RWPE2 (cell line): Measurements from ENCODE around the gene STPG3.

Experiments
- ATAC-seq: fragments of 200-7000 bp; cut with Tn5 transposase; 3 replicates; pipeline ENCODE4 v1.9.1; 2021; ENCODE audit warnings: low read depth
- DNase-seq: peaks from one replicate; pipeline ENCODE4 v3.0.0-alpha.2; 2020; ENCODE audit warnings: low spot score
- H3K27ac ChIP-seq: fragments of 450-650 bp; 2 replicates; pipeline ENCODE4 v1.5.1; 2017; ENCODE audit warnings: mild to moderate bottlenecking; ENCODE audit not compliant: poor library complexity, severe bottlenecking
- H3K27me3 ChIP-seq: fragments of 250-450 bp; sonication (Bioruptor Pico); 2 replicates; pipeline ENCODE4 v1.5.1; 2021; ENCODE audit warnings: mild to moderate bottlenecking, moderate library complexity; ENCODE audit not compliant: insufficient read depth, poor library complexity, severe bottlenecking
- H3K36me3 ChIP-seq: fragments of 250-450 bp; sonication (Bioruptor Pico); 2 replicates; pipeline ENCODE4 v1.5.1; 2020; ENCODE audit warnings: low read depth, mild to moderate bottlenecking, moderate library complexity
- H3K4me1 ChIP-seq: fragments of 250-450 bp; sonication (Bioruptor Pico); 2 replicates; pipeline ENCODE4 v1.5.1; 2021; ENCODE audit warnings: mild to moderate bottlenecking, moderate library complexity; ENCODE audit not compliant: insufficient read depth, poor library complexity, severe bottlenecking
- H3K4me3 ChIP-seq: fragments of 250-450 bp; sonication (Bioruptor Pico); 2 replicates; pipeline ENCODE4 v1.5.1; 2021; ENCODE audit warnings: mild to moderate bottlenecking, moderate library complexity; ENCODE audit not compliant: severe bottlenecking
- H3K9me3 ChIP-seq: fragments of 250-450 bp; sonication (Bioruptor Pico); 2 replicates; pipeline ENCODE4 v1.5.1; 2021; ENCODE audit warnings: mild to moderate bottlenecking, moderate library complexity; ENCODE audit not compliant: severe bottlenecking
- CTCF ChIP-seq: fragments of 450-650 bp; IDR thresholded peaks from one replicate; pipeline ENCODE4 v1.5.1; 2017; ENCODE audit warnings: mild to moderate bottlenecking, moderate library complexity; ENCODE audit not compliant: poor library complexity, severe bottlenecking

Gene STPG3

DNA sequence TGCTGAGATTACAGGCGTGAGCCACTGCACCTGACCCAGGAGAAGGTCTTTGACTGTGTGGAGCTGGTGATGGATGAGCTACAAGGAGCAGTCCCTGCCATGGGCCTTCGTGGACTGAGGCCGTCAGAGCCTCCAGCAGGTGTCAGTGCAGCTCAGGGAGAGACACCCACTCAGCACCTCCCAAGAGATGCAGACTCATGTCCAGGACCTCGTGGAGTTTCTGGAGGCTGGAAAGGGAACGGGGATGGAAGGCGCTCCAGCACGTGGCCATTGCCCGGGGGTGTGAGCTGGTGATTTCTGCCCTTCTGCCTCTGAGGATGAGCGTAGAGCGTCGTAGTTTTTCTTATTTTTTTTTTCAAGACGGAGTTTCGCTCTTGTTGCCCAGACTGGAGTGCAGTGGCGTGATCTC is 35.9 kb downstream of the STPG3 start:
- Histone ChIP-seq H3K27me3 (no peaks in the 10 kb centered on the region), H3K27ac (no peak overlapping the region), H3K36me3 (peaks cover 17% of the 10 kb centered on the region), H3K9me3 (no peaks in the 10 kb centered on the region), H3K4me3 (no peak overlapping the region), H3K4me1 (no peaks in the 10 kb centered on the region)
- no peak for DNase-seq
- peak; percentile 93 for ATAC-seq
- peak; percentile 71 for TF ChIP-seq CTCF

GRCh38 chr9:137293094-137293481 is 42.0 kb downstream of the STPG3 start:
- Histone ChIP-seq H3K27ac (no peak overlapping the region), H3K36me3 (no peaks in the 10 kb centered on the region), H3K9me3 (no peaks in the 10 kb centered on the region), H3K4me1 (no peaks in the 10 kb centered on the region), H3K4me3 (no peak overlapping the region), H3K27me3 (no peaks in the 10 kb centered on the region)
- no peak for ATAC-seq
- TF ChIP-seq CTCF = no peak
- DNase-seq = no peak

DNA sequence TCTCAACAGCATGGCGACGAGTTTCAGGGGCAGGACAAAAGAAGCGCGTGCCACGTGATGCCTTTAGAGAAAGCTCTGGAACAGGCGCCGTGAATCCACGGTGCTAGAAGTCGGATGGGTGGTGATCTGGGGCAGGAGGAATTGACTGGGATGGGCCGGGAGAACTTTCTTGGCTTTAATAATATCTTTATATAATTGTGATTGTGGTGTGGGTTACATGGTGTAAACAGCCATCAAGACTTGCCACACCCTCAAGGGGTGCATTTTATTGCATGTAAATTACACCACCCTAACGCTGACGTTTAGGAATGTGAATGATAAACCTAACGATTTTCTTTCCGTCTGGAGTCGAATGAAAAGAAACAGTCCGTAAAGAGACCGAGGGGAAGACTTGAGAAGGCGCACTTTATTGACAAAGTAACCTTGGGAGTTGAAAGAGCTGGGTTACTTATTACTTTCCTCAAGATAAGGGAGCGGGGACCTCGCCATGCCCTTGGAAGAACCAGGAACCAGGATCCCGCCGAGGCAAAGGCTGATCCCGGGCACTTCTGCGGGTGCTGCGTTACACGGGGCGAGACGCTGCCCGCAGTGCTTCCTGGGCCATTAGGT is 42.5 kb downstream of the STPG3 start:
- no peak overlapping the region for H3K4me3 ChIP-seq
- no peak for DNase-seq
- H3K27ac ChIP-seq = no peak overlapping the region

DNA sequence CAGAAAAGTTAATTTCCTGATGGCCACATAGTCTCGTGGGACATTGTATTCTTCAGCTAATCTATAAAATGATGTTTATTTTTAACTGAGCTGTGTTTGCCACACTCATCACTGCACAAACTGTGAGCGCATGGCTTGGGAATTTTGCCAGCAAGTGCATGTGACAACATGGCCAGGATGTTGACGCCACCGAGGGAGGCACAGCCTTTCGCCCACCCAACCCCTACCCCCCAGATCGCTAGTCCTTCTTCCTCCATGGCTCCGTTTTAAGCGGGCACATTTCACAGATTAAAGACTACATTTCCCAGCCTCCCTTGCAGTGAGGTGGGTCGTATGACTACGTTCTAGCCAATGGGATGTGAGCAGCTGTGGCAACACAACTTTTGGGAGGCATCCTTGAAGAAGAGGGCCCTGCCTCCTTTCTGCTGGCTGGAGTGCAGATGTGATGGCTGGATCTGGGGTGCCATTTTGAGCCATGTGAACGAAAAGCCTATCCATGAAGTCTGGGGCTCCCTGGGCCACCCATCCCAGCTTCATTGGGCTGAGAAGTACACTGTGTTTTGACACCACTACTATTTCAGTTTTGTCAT is 43.1 kb downstream of the STPG3 start:
- no peaks in the 10 kb centered on the region for H3K27me3 ChIP-seq
- H3K36me3 ChIP-seq = no peaks in the 10 kb centered on the region
- no peak for TF ChIP-seq CTCF
- no peak for DNase-seq
- no peaks in the 10 kb centered on the region for H3K4me1 ChIP-seq
- H3K4me3 ChIP-seq = no peak overlapping the region
- no peak overlapping the region for H3K27ac ChIP-seq
- H3K9me3 ChIP-seq = no peaks in the 10 kb centered on the region
- peak; percentile 59; the same call in 2 of the 3 replicates for ATAC-seq

More for the DNA sequence above, 42.5 kb downstream of the STPG3 start:
- Histone ChIP-seq H3K4me1 (no peaks in the 10 kb centered on the region), H3K36me3 (no peaks in the 10 kb centered on the region), H3K27me3 (no peaks in the 10 kb centered on the region), H3K9me3 (no peaks in the 10 kb centered on the region)
- TF ChIP-seq CTCF = no peak
- no peak for ATAC-seq

- no peak overlapping the region for H3K27ac ChIP-seq
Measured at GRCh38 chr9:137294681-137295237, 43.7 kb downstream of the STPG3 start.

More at GRCh38 chr9:137294681-137295237, 43.7 kb downstream of the STPG3 start:
- Histone ChIP-seq H3K4me1 (peaks cover 2% of the 10 kb centered on the region), H3K9me3 (no peaks in the 10 kb centered on the region), H3K36me3 (no peaks in the 10 kb centered on the region), H3K27me3 (no peaks in the 10 kb centered on the region), H3K4me3 (no peak overlapping the region)
- ATAC-seq = no peak
- no peak for TF ChIP-seq CTCF
- DNase-seq = no peak
